ENCODE measurements around the gene PRKCA. TPM values are rescaled to one million over a fixed set of nuclear protein-coding genes. Genes with fewer than 3 reads are reported as not detected.

PRKCA gene
- polyA plus RNA-seq, 1 experiment: 66.8 TPM

- DNase-seq (ENCODE audit: low read depth, low spot score): no peak
- H3K9me3 ChIP-seq (ENCODE audit: control insufficient read depth, insufficient read depth, low read length): no peaks in the 10 kb centered on the region
- CTCF ChIA-PET: no interaction called here
- POLR2A ChIA-PET: no interaction called here
- TF ChIP-seq CTCF (IDR thresholded peaks at IDR 0.05; ENCODE audit: low read depth, low read length): no peak
- no peak overlapping the region for H3K4me3 ChIP-seq (ENCODE audit: low read depth, low read length)
- peaks cover 33% of the 10 kb centered on the region for H3K27me3 ChIP-seq (ENCODE audit: control insufficient read depth, insufficient read depth, low read length)
- H3K27ac ChIP-seq (ENCODE audit: low read depth, low read length): no peak overlapping the region
These were observed 538.9 kb downstream of the PRKCA start for GRCh38 chr17:66841328-66841727.

- H3K27me3 ChIP-seq (ENCODE audit: control insufficient read depth, insufficient read depth, low read length): peaks cover 29% of the 10 kb centered on the region
- H3K4me3 ChIP-seq (ENCODE audit: low read depth, low read length): no peak overlapping the region
- H3K27ac ChIP-seq (ENCODE audit: low read depth, low read length): no peak overlapping the region
- H3K9me3 ChIP-seq (ENCODE audit: control insufficient read depth, insufficient read depth, low read length): no peaks in the 10 kb centered on the region
- no peak for DNase-seq (ENCODE audit: low read depth, low spot score)
- ChIA-PET CTCF (no interaction called here), POLR2A (no interaction called here)
- TF ChIP-seq CTCF (IDR thresholded peaks at IDR 0.05; ENCODE audit: low read depth, low read length): no peak
These were observed 539.3 kb downstream of the PRKCA start for GRCh38 chr17:66841744-66842143.

- DNase-seq (ENCODE audit: low read depth, low spot score): no peak
- CTCF ChIA-PET: no interaction called here
- H3K27me3 ChIP-seq (ENCODE audit: control insufficient read depth, insufficient read depth, low read length): peaks cover 21% of the 10 kb centered on the region
- H3K4me3 ChIP-seq (ENCODE audit: low read depth, low read length): no peak overlapping the region
- H3K27ac ChIP-seq (ENCODE audit: low read depth, low read length): no peak overlapping the region
- TF ChIP-seq CTCF (IDR thresholded peaks at IDR 0.05; ENCODE audit: low read depth, low read length): no peak
- POLR2A ChIA-PET: no interaction called here
- H3K9me3 ChIP-seq (ENCODE audit: control insufficient read depth, insufficient read depth, low read length): no peaks in the 10 kb centered on the region
These were observed 540.1 kb downstream of the PRKCA start for GRCh38 chr17:66842505-66842904.

- H3K9me3 ChIP-seq (ENCODE audit: control insufficient read depth, insufficient read depth, low read length): no peaks in the 10 kb centered on the region
These were observed 540.5 kb downstream of the PRKCA start for GRCh38 chr17:66842959-66843358.

GRCh38 chr17:66843627-66844026, 541.2 kb downstream of the PRKCA start:
- CTCF ChIA-PET: no interaction called here
- POLR2A ChIA-PET: no interaction called here
- DNase-seq (ENCODE audit: low read depth, low spot score): no peak

More at GRCh38 chr17:66842959-66843358, 540.5 kb downstream of the PRKCA start:
- H3K4me3 ChIP-seq (ENCODE audit: low read depth, low read length): no peak overlapping the region
- DNase-seq (ENCODE audit: low read depth, low spot score): no peak
- no peak overlapping the region for H3K27ac ChIP-seq (ENCODE audit: low read depth, low read length)
- no peak for TF ChIP-seq CTCF (IDR thresholded peaks at IDR 0.05; ENCODE audit: low read depth, low read length)
- CTCF ChIA-PET: no interaction called here
- POLR2A ChIA-PET: no interaction called here
- peaks cover 18% of the 10 kb centered on the region for H3K27me3 ChIP-seq (ENCODE audit: control insufficient read depth, insufficient read depth, low read length)

More at GRCh38 chr17:66843627-66844026, 541.2 kb downstream of the PRKCA start:
- Histone ChIP-seq H3K9me3 (ENCODE audit: control insufficient read depth, insufficient read depth, low read length) (no peaks in the 10 kb centered on the region), H3K27me3 (ENCODE audit: control insufficient read depth, insufficient read depth, low read length) (peaks cover 13% of the 10 kb centered on the region), H3K4me3 (ENCODE audit: low read depth, low read length) (no peak overlapping the region), H3K27ac (ENCODE audit: low read depth, low read length) (no peak overlapping the region)
- no peak for TF ChIP-seq CTCF (IDR thresholded peaks at IDR 0.05; ENCODE audit: low read depth, low read length)
